ENCODE results near the gene ASIC2.

- TF ChIP-seq, protein P1, sequence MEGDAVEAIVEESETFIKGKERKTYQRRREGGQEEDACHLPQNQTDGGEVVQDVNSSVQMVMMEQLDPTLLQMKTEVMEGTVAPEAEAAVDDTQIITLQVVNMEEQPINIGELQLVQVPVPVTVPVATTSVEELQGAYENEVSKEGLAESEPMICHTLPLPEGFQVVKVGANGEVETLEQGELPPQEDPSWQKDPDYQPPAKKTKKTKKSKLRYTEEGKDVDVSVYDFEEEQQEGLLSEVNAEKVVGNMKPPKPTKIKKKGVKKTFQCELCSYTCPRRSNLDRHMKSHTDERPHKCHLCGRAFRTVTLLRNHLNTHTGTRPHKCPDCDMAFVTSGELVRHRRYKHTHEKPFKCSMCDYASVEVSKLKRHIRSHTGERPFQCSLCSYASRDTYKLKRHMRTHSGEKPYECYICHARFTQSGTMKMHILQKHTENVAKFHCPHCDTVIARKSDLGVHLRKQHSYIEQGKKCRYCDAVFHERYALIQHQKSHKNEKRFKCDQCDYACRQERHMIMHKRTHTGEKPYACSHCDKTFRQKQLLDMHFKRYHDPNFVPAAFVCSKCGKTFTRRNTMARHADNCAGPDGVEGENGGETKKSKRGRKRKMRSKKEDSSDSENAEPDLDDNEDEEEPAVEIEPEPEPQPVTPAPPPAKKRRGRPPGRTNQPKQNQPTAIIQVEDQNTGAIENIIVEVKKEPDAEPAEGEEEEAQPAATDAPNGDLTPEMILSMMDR (IDR thresholded peaks at IDR 0.05; ENCODE audit: insufficient read depth, low read length, poor library complexity, severe bottlenecking): no peak
- no peak for TF ChIP-seq EZH2phosphoT487 (conservative IDR thresholded peaks at IDR 0.05; ENCODE audit: low read length)
These were observed 283.5 kb downstream of the ASIC2 start for GRCh38 chr17:33009636-33010035.

Measured in SU-DHL-6 (cell line).